ENCODE measurements around the gene ZMIZ1.
"Not testable (repeated sequence)": the region's sequence is repeated elsewhere in the genome, so short reads cannot be mapped to it uniquely, and the experiment has no call there.

Gene ZMIZ1

DNA sequence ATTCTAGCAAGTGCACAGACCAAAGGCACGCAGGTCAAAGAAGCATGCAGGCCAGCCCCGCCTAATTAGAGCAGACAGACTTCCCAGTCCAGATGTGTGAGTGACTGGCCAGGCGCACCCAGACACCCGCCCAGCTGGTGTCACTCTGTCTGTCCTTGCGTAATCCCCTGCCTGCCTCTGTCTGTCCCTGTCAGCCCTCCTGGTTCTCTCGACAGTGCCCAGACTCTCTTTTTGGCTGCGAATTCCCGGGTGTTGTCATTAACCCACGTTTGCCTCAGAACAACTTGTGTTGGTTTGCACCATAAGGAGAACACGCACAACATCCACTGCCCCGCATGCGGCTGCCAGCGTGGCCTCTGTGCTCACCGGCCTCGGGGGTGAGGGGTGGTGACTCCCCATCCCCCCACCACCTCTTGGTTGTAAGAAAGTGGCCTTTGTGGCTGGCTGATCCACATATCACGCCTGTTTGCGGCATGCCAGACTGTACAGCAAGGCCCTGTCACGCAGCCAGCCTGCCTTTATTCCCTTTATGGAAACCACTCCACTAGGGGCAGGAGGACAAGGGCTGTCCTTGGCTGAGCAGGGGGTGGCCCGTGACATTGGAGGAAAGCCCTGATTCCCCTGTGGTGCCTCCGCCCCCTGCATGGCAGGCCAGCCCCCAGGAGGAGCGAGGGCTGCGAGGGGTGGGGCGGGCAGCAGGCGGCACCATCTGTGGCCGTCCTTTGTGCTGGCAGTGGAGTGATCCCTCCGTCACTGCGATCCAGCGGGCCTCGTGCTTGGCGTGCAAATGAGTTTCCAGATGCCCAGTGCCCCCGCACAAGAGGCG lies 205.7 kb downstream of the ZMIZ1 start:
- no peak for DNase-seq

GRCh38 chr10:79275105-79275430 lies 206.3 kb downstream of the ZMIZ1 start:
- DNase-seq, result no peak

- no peak for DNase-seq
Observed at GRCh38 chr10:79275431-79275851, 206.7 kb downstream of the ZMIZ1 start.

- no peak for DNase-seq
Observed at GRCh38 chr10:79277579-79278269, 209.0 kb downstream of the ZMIZ1 start.

GRCh38 chr10:79279047-79279446 lies 210.3 kb downstream of the ZMIZ1 start:
- not testable (repeated sequence) for DNase-seq

GRCh38 chr10:79280956-79281355 lies 212.2 kb downstream of the ZMIZ1 start:
- no peak for DNase-seq

- no peak for DNase-seq
Observed at GRCh38 chr10:79282388-79282787, 213.6 kb downstream of the ZMIZ1 start.

GRCh38 chr10:79283616-79284015 lies 214.8 kb downstream of the ZMIZ1 start:
- no peak for DNase-seq

- DNase-seq, result no peak
Observed at GRCh38 chr10:79284158-79284871, 215.5 kb downstream of the ZMIZ1 start.

DNA sequence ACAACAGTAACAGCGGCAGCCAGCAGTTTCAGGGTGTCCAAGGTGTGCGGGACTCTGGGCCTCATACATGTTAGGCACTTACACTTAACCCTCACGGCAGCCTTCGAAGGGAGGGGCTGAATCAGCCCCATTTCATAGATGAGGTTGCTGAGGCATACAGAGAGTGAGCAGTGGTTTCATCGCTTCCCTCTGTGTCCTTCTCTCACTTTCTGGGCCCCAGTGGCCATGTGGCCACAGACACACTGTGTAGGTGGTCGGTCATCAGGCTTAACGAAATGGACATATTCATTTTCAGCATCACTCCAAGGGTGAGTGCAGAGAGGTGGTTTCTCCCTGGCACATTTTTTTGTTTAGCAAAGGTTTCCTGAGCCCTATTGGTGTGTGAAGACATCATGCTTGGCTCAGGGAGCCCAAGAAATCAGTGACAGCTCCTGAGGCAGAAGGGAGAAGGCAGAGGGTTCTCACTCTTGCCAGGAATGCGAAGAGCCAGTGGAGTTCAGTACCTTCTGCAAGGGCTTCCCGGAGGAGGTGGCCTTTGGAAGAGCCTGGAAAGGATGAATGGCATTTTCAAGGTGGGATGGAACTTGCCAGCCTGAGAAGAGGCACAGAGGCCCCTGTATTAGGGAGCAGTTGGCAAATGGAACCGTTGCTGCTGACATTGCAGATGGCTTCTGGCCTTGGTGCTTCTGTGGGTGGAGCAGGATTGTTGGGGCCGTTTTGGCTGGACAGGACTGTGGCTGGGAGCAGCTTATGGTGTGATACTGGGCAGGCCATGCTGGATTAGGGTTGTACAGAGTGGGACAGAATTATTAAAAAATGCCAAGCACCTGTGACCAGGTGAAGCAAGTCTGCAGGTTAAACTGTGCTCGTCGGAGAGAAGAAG lies 216.8 kb downstream of the ZMIZ1 start:
- DNase-seq, result peak; percentile 34 to 50

DNA sequence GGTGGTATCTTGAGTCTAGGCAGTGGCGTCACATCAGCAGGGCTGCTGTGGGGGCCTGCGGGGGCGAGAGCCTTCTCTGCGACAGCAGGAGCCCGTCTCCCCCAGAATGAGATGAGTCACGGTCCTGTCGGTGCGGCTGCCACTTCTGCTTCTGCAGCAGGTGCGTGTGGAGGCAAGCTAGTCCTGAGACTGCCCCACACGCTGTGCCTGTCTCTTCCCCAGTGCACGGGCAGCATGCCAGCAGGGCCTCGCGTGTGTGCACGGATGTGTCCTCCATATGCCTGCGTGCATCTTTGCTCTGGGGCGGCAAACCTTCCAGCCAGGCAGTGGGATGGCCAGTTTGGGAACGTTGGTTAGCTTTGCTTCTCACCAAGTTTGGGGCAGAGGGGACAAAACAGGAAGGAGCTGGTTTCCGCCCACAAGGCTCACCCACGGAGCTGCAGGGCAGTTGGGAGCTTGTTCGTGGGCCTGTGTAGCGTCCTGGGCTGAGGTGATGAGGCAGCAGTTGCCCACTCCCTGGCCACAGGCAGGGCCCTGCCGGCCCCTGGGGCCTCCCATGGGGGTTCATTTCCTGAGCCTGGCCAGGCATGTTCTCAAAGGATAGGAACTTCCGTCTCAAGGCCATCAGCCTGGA lies 217.7 kb downstream of the ZMIZ1 start:
- DNase-seq, result peak; percentile 72 to 79

- DNase-seq, result no peak
Observed at GRCh38 chr10:79287973-79288723, 219.4 kb downstream of the ZMIZ1 start.

DNA sequence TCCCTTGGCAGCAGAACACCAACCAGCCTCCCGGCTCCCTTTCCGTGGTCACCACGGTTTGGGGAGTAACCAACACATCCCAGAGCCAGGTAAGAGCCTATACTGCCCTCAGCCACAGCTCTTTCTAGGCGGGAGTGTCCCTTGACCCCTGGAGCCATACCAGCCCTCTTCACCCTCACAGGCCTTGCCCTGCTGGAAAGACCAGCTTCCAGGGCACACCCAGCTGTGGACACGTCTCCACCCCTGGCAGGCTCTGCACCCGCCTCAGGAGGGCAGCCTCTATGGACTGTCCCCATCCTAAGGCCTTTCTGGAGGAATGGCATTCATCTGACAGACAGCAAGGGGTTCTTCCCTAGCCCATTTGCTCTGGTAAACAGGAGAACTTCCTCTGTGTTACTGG lies 221.0 kb downstream of the ZMIZ1 start:
- no peak for DNase-seq

DNA sequence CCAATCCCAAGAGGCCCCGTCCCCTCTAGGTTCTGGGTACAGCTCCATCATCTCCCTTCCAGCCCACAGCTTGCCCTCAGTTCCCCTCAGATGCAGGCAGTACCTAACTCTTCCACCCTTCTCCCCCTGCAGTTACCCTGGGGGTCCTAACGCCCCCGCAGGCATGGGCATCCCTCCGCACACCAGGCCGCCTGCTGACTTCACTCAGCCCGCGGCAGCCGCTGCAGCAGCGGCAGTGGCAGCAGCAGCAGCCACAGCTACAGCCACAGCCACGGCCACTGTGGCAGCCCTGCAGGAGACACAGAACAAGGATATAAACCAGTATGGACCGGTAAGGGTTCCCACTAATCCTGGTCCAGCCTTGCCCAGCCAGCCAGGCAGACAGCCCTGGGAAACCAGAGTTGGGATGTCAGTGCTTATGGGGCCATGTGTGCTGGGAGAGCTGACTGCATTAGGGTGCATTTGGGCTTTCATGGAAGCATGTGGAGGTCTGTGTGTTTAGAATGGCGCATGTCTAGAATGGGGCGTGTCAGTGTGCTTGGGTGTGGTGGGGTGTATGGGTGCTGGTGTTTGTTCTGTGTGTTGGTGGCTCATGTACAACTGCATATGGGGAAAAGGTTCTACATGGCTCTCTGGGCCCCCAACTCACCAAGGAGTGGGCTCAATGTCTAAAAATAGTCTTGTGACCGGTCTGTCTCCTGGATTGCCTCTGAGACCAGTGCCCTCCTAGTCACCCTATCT lies 223.4 kb downstream of the ZMIZ1 start:
- no peak for DNase-seq

DNA sequence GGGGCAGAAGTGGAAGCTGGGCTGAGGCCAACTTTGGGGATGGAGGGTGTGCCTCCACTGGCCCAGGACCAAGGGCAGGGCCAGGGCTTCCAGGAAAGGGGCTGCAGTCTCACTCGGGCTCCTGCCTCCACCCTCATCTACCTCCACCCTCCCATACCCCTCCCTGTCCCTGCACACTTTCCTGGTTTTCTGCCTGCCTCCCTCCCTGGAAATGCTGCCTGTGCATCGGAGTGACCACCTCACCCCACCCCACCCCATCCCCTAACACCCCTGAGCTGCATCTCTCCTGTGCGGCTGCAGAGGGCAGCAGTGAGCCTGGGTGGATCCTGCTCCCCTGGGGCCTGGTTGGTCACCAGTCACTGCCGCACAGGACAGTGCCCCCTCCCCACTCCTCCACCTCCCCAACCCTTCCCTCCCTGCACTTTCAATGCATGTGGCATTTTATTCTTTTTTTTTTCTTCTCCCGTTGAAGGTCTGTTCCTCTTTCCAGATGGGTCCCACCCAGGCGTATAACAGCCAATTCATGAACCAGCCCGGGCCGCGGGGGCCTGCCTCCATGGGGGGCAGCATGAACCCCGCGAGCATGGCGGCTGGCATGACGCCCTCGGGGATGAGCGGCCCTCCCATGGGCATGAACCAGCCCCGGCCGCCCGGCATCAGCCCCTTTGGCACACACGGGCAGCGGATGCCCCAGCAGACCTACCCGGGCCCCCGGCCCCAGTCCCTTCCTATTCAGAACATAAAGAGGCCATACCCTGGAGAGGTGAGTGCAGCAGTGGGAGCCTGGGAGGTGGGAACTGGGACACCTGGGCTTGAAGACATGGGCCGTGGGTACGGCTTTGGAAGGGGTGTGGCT lies 224.4 kb downstream of the ZMIZ1 start:
- peak; percentile 53 to 54 for DNase-seq

DNA sequence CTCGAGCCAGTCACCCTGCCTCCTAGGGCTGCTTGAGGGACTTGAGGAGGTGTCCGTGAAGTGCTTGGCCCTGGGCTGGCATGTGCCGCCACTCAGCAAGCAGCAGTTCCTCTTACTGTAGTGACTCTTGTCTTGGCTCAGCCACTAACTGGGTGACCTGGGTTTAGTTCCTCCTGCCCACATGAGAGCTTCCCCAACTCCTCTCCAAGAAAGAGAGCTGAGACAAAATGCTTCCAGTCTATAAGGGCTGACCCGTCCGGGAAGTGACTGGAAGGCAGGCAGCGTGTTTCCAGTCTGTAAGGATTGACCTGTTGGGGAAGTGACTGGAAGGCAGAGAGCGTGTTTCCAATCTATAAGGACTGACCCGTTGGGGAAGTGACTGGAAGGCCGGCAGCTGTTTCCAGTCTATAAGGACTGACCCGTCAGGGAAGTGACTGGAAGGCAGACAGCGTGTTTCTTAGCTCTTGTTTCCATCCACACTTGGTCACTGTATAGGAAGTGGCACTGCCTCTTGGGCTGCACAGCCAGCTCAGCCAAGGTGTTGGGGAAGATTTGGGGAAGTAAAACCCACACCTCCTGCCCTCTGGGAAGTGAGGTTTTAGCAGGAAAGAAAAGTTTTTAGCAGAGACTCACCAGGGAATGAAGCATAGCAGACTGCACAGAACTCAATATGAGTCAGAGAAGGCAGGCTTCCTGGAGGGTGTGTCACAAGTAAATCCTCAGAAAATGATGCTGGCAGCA lies 225.2 kb downstream of the ZMIZ1 start:
- DNase-seq, result no peak

DNA sequence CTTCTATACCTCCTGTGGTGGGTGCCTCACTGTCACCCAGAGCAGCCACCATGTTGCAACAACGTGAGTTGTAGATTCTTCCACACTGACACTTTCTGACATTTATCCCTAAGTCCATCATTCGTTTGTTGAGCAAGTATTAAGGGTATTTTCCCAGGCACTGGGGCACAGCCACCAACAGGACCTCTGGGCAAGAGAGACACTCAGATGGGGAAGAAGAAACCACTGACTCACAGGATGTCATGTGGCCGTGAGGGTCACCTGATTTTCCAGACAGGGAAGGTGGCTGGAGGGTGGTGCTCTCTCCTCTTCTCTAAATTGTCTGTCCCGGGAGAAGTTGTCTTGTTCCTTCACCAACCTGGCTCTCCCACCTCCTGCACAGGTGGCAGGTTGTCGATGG lies 226.8 kb downstream of the ZMIZ1 start:
- DNase-seq, result no peak

GRCh38 chr10:79296431-79296830 lies 227.7 kb downstream of the ZMIZ1 start:
- no peak for DNase-seq
